GM12878 (cell line): ENCODE results near the gene TRAF2.

Experiments used
- BRCA1 ChIP-seq: IDR thresholded peaks from 2 replicates; pipeline ENCODE4 v1.6.1; 2011; ENCODE audit warnings: low read depth, low read length, improper control_type of control experiment
- CEBPB ChIP-seq, 2 experiments: fragments of 150-350 bp in 1 of 2; IDR thresholded peaks; 2 replicates each; pipeline ENCODE4 v1.6.1; 2012 to 2014; ENCODE audit warnings: low read depth in 2 of 2, low read length in 2 of 2, borderline replicate concordance in 1 of 2, inconsistent platforms in 1 of 2
- CREB1 ChIP-seq: IDR thresholded peaks from 2 replicates; pipeline ENCODE4 v1.6.1; 2012; ENCODE audit warnings: low read depth, mild to moderate bottlenecking, inconsistent platforms
- CTCF ChIP-seq, 3 experiments: IDR thresholded peaks in 2 of 3; conservative IDR thresholded peaks in 1 of 3; 2 replicates each; pipeline ENCODE4 v1.5.1; 2011; ENCODE audit warnings: low read depth in 3 of 3, low read length in 3 of 3, mild to moderate bottlenecking in 3 of 3, control low read depth in 2 of 3, moderate library complexity in 2 of 3, inconsistent platforms in 1 of 3, mixed read lengths in 1 of 3; ENCODE audit not compliant: control insufficient read depth in 2 of 3, insufficient read depth in 1 of 3; ENCODE audit errors: extremely low read depth in 1 of 3
- EZH2 ChIP-seq: IDR thresholded peaks from 2 replicates; pipeline ENCODE4 v1.6.1; 2012; ENCODE audit warnings: low read depth, mild to moderate bottlenecking, control low read depth, inconsistent platforms, low read length, borderline replicate concordance; ENCODE audit not compliant: control insufficient read depth
- FOS ChIP-seq: IDR thresholded peaks from 3 replicates; pipeline ENCODE4 v1.6.1; 2011; ENCODE audit warnings: borderline replicate concordance; ENCODE audit not compliant: insufficient read length; ENCODE audit errors: extremely low read depth
- GABPA ChIP-seq: IDR thresholded peaks from 2 replicates; pipeline ENCODE4 v1.6.1; 2014; ENCODE audit warnings: antibody characterized with exemption, low read depth, mild to moderate bottlenecking, inconsistent platforms
- NBN ChIP-seq: fragments of 450-650 bp; IDR thresholded peaks from 2 replicates; pipeline ENCODE4 v1.6.1; 2016
- POLR2A ChIP-seq: IDR thresholded peaks from 2 replicates; pipeline ENCODE4 v1.6.1; 2011; ENCODE audit warnings: low read depth, mild to moderate bottlenecking, low read length
- TARDBP ChIP-seq: IDR thresholded peaks from 2 replicates; pipeline ENCODE4 v1.6.1; 2016; ENCODE audit warnings: borderline replicate concordance
- ZNF687 ChIP-seq: fragments of 450-650 bp; IDR thresholded peaks from 2 replicates; pipeline ENCODE4 v1.6.1; 2017; ENCODE audit warnings: mild to moderate bottlenecking, moderate library complexity

- no peak for TF ChIP-seq CTCF (IDR thresholded peaks at IDR 0.05 in 2 of 3, conservative IDR thresholded peaks at IDR 0.05 in 1 of 3; ENCODE audit: control insufficient read depth in 2 of 3, extremely low read depth in 1 of 3, insufficient read depth in 1 of 3, low read depth in 3 of 3, low read length in 3 of 3)
- no peak for TF ChIP-seq BRCA1
- TF ChIP-seq NBN, result no peak
- no peak for TF ChIP-seq ZNF687
- no peak for TF ChIP-seq FOS
- no peak for TF ChIP-seq CREB1
- no peak for TF ChIP-seq POLR2A
- TF ChIP-seq EZH2, result no peak
- no peak for TF ChIP-seq GABPA
- TF ChIP-seq CEBPB (IDR thresholded peaks at IDR 0.05; ENCODE audit: borderline replicate concordance in 1 of 2, low read depth in 2 of 2, low read length in 2 of 2), result no peak
- TF ChIP-seq TARDBP, result no peak
Observed at GRCh38 chr9:136960938-136961275, 74.6 kb downstream of the TRAF2 start.
